ENCODE results near the gene SNRNP70. TPM values are rescaled to one million over a fixed set of nuclear protein-coding genes. Genes with fewer than 3 reads are reported as not detected.
"Not testable (repeated sequence)": the region's sequence is repeated elsewhere in the genome, so short reads cannot be mapped to it uniquely, and the experiment has no call there.

The SNRNP70 gene
- total RNA-seq, 1 donor from 2014 or later: 103 TPM

DNA sequence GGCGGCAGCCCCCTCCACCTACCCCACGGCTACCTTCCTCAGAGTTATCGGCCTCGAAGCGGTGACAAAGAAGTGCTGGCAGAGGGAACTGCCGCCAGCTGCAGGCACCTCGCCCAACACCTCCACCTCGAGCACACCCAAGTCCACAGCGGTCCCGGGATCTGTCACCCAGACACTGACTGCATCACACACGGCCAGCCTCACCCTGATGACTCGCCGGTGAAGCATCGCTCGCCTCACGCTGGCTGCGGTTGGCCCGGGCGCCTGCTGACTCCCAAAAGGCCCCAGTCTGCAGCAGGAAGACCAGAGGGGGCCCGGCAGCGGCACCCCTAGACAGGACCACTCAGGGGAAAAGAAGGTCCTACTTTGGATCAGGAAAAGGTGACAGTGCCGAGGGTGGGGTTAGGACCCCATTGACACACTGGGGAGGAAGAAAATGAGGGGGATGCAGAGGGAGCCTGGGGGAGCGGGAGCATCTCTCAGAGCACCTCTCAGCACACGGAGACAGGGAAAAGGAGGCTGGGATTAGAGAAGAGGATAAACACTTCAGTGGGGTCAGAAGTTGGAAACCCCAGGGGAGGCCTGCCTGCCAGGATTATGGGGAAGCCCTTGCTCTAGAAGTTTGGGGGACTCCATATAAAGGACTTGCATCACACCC is 34.7 kb upstream of the SNRNP70 start:
- H3K36me3 ChIP-seq (ENCODE audit: control insufficient read depth in 3 of 3, insufficient read depth in 3 of 3, low read length in 3 of 3); H3K27me3 ChIP-seq (ENCODE audit: control insufficient read depth in 3 of 3, insufficient read depth in 3 of 3, low read length in 3 of 3); H3K4me1 ChIP-seq (ENCODE audit: control insufficient read depth in 3 of 3, insufficient read depth in 3 of 3, low read length in 3 of 3); H3K27ac ChIP-seq (ENCODE audit: low read depth, low read length); H3K9ac ChIP-seq (ENCODE audit: low read depth in 1 of 3, low read length in 3 of 3); H3K4me3 ChIP-seq (ENCODE audit: low read length in 3 of 3); H3K9me3 ChIP-seq (ENCODE audit: control insufficient read depth in 3 of 3, low read length in 3 of 3): not testable (repeated sequence)

DNA sequence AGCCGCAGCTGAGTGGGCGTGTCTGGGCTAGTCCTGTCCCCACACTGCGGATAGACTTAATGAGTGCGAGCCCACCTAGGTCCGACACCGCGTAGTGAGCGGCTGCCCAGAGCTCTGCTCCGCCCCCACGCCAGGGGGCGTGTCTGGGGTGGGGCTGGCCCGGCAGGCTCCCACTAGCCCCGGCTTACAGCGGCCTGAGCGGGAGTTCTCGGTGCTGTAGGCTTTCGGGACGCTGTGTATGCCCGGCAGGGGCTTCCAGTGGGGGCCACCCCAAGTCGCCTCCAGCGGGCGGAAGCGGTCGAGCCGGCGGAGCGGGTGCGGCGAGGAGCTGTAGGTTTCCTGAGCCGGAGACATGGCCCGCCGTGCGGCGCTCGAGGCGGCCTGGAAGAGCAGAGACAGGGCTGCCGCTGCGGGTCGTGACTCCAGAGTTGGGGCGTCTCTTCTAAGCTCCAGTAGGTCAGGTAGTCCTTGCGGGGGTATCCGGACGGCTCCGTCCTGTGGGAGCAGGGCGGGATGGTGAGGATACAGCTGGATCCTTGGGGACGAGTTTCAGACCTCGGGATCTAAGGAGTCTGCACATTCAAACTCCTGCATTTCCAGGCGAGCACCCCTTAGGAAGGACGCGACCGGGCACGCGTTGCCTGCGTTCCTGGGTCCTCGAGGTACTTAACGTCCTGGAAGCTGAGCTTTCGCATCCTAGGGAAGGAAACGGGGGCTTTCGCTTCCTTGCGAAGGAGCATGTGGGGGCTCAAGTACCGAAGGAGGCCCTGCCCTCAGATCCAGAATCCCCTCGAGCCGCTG is 28.9 kb upstream of the SNRNP70 start:
- Histone ChIP-seq H3K4me1 (ENCODE audit: control insufficient read depth in 3 of 3, insufficient read depth in 3 of 3, low read length in 3 of 3) (peaks cover 15 to 27% (median 20%) of the 10 kb centered on the region in 3 donors), H3K4me3 (ENCODE audit: low read length in 3 of 3) (peak overlapping the region; percentile 66 to 81 (median 70)), H3K9me3 (ENCODE audit: control insufficient read depth in 3 of 3, low read length in 3 of 3) (no peaks in the 10 kb centered on the region), H3K36me3 (ENCODE audit: control insufficient read depth in 3 of 3, insufficient read depth in 3 of 3, low read length in 3 of 3) (no peaks in the 10 kb centered on the region), H3K9ac (ENCODE audit: low read depth in 1 of 3, low read length in 3 of 3) (peak overlapping the region; percentile 70 to 87 (median 77)), H3K27me3 (ENCODE audit: control insufficient read depth in 3 of 3, insufficient read depth in 3 of 3, low read length in 3 of 3) (peaks cover 0 to 5% (median 0%) of the 10 kb centered on the region in 3 donors), H3K27ac (ENCODE audit: low read depth, low read length) (no peak overlapping the region)

DNA sequence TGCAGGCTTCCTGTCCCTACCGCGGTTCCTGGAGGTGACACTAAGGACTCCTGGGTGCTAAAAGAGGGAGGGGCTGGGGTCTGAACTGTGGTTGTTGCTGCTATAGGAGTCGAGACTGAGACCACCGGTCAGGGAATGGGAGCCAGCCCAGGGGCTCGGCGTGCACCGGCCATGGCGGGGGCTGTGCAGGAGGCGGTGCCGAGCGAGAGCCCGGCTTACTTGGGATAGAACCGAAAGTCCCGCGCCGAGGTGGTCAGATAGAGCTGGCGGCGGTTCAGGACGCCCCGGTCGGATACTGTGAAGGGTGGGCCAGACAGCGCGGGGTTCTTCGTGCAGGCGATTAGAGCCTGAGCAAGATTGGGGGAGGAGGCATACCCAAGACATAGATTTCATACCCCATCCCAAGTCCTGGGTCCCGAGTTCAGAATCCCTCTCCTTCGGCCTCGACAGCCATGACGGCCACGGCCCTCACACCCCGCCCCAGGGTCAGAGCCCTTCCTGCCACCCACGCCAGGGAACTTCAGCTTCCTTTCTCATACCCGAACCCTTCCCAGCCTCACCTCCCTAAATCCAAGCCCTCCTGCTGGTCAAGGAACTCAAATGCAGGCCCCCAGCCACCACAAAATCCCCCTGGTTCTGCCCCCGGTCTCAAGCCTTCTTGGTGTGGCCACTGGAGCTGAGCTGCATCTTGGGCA is 28.2 kb upstream of the SNRNP70 start:
- Histone ChIP-seq H3K9ac (ENCODE audit: low read depth in 1 of 3, low read length in 3 of 3) (peak overlapping the region; percentile 70 to 87 (median 77)), H3K4me1 (ENCODE audit: control insufficient read depth in 3 of 3, insufficient read depth in 3 of 3, low read length in 3 of 3) (peaks cover 15 to 27% (median 20%) of the 10 kb centered on the region in 3 donors), H3K4me3 (ENCODE audit: low read length in 3 of 3) (peak overlapping the region; percentile 66 to 81 (median 70))
- H3K36me3 ChIP-seq (ENCODE audit: control insufficient read depth in 3 of 3, insufficient read depth in 3 of 3, low read length in 3 of 3); H3K27ac ChIP-seq (ENCODE audit: low read depth, low read length); H3K27me3 ChIP-seq (ENCODE audit: control insufficient read depth in 3 of 3, insufficient read depth in 3 of 3, low read length in 3 of 3); H3K9me3 ChIP-seq (ENCODE audit: control insufficient read depth in 3 of 3, low read length in 3 of 3): not testable (repeated sequence)

DNA sequence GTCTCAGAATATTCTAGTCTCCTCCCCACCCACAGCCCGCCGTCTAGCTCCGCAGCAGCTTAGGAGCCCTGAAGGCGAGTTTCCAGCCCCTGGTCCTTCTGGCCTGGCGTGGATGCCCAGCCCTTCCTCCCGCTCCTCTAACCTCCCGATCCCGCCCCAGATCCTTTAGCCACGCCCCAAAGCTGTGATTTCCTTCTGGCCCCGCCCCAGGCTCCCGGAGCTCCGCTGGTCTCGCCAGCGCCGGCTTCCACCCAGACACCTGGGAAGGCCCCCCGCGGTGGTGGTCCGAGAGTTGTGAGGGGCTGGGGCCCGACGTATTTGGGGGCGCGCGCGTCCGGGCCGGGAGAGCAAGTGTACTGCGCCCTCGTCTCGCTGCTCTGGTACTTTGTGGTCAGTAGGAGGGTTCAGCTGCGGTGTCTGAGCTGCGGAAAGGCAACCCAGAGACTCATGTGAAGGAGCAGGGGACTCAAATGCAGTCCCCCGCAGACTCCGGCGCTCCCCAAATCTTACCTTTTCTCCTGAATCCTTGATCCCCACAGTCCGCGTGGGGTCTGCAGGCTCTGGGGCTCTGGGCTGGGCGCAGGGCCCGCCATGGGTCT is 27.5 kb upstream of the SNRNP70 start, which contains the start of gene CGB7:
TSS of gene CGB7 (minus strand) at position 114 of the 599 bp plus-strand sequence. CDS start 2,374 bp downstream, outside the sequence.
- peak within 1 kb of the TSS; percentile 66 to 81 (median 70) for H3K4me3 ChIP-seq (ENCODE audit: low read length in 3 of 3)
- no peaks in the 10 kb centered on the region for H3K9me3 ChIP-seq (ENCODE audit: control insufficient read depth in 3 of 3, low read length in 3 of 3)
- H3K27ac ChIP-seq (ENCODE audit: low read depth, low read length): no peak within 1 kb of the TSS
- peaks cover 15 to 27% (median 20%) of the 10 kb centered on the region in 3 donors for H3K4me1 ChIP-seq (ENCODE audit: control insufficient read depth in 3 of 3, insufficient read depth in 3 of 3, low read length in 3 of 3)
- no peaks in the 10 kb centered on the region for H3K36me3 ChIP-seq (ENCODE audit: control insufficient read depth in 3 of 3, insufficient read depth in 3 of 3, low read length in 3 of 3)
- peaks cover 0 to 7% (median 0%) of the 10 kb centered on the region in 3 donors for H3K27me3 ChIP-seq (ENCODE audit: control insufficient read depth in 3 of 3, insufficient read depth in 3 of 3, low read length in 3 of 3)
- peak within 1 kb of the TSS; percentile 70 to 87 (median 77) for H3K9ac ChIP-seq (ENCODE audit: low read depth in 1 of 3, low read length in 3 of 3)

DNA sequence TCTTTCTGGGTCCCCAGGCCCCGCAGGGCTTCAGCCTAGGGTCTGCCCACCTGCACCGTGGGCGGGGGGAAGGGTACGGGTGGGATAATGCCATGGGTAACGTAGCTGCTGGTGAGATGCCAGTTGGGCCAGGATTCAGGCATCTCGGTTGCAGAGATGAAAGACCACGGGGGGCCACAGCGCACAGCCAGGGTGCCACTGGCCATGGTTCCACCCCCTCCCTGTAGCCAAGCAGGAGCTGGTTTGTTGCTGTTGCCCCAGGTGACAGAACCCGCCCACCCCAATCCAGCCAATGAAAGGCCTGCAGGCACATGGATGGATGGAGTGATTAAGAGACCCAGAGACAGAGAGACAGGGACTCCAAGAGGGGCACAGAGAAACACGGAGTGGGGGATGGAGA is 26.7 kb upstream of the SNRNP70 start:
- H3K4me1 ChIP-seq (ENCODE audit: control insufficient read depth in 3 of 3, insufficient read depth in 3 of 3, low read length in 3 of 3): peaks cover 15 to 27% (median 20%) of the 10 kb centered on the region in 3 donors
- peaks cover 0 to 8% (median 0%) of the 10 kb centered on the region in 3 donors for H3K27me3 ChIP-seq (ENCODE audit: control insufficient read depth in 3 of 3, insufficient read depth in 3 of 3, low read length in 3 of 3)
- peak overlapping the region in 1 of 3 donors; percentile 16 for H3K9ac ChIP-seq (ENCODE audit: low read depth in 1 of 3, low read length in 3 of 3)
- H3K4me3 ChIP-seq (ENCODE audit: low read length in 3 of 3): peak overlapping the region in 1 of 3 donors; percentile 32
- no peak overlapping the region for H3K27ac ChIP-seq (ENCODE audit: low read depth, low read length)
- no peaks in the 10 kb centered on the region for H3K9me3 ChIP-seq (ENCODE audit: control insufficient read depth in 3 of 3, low read length in 3 of 3)
- H3K36me3 ChIP-seq (ENCODE audit: control insufficient read depth in 3 of 3, insufficient read depth in 3 of 3, low read length in 3 of 3): no peaks in the 10 kb centered on the region

DNA sequence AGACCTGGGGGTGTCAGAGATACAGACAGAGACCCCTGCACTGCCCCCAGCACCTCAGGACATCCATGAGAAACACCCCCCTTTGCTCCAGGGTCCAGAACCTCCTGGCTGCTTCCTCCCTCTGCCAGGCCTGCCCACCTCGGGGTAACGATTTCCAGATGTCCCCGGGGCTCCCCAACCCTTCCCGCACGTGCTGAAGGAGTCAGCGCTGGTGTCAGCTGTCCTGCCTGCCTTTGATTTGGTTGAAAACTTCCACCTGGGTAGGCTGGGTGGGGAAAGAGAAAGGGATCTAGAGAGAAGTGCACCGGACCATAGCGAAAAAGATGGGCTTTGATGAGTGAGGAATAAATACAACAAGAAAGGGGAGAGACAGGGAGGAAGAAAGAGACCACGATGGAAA is 26.2 kb upstream of the SNRNP70 start:
- Histone ChIP-seq H3K9ac (ENCODE audit: low read depth in 1 of 3, low read length in 3 of 3) (no peak overlapping the region), H3K4me3 (ENCODE audit: low read length in 3 of 3) (no peak overlapping the region), H3K4me1 (ENCODE audit: control insufficient read depth in 3 of 3, insufficient read depth in 3 of 3, low read length in 3 of 3) (peaks cover 15 to 28% (median 20%) of the 10 kb centered on the region in 3 donors), H3K36me3 (ENCODE audit: control insufficient read depth in 3 of 3, insufficient read depth in 3 of 3, low read length in 3 of 3) (no peaks in the 10 kb centered on the region), H3K27me3 (ENCODE audit: control insufficient read depth in 3 of 3, insufficient read depth in 3 of 3, low read length in 3 of 3) (peaks cover 0 to 13% (median 0%) of the 10 kb centered on the region in 3 donors), H3K9me3 (ENCODE audit: control insufficient read depth in 3 of 3, low read length in 3 of 3) (no peaks in the 10 kb centered on the region), H3K27ac (ENCODE audit: low read depth, low read length) (no peak overlapping the region)

DNA sequence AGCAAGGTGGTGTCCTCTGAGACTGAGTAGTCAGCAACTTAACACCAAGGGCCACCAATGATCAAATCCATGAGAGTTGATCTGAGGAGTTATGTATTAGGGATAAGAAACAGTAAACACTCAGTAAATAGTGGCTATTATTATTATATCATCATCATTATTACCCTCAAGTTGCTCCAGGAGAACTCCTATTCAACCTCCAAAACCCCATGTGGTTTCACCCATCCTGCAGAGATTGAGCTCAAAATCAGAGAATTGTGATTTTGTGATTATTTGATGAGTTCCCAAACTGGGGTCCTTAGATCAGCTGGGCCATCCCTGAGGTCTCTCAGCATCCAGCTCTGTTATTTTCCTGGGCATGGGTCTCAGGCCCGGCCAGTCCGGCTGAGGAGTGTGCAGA is 24.3 kb upstream of the SNRNP70 start:
- H3K27me3 ChIP-seq (ENCODE audit: control insufficient read depth in 3 of 3, insufficient read depth in 3 of 3, low read length in 3 of 3): peaks cover 0 to 11% (median 3%) of the 10 kb centered on the region in 3 donors
- H3K4me1 ChIP-seq (ENCODE audit: control insufficient read depth in 3 of 3, insufficient read depth in 3 of 3, low read length in 3 of 3): peaks cover 13 to 30% (median 26%) of the 10 kb centered on the region in 3 donors
- H3K9ac ChIP-seq (ENCODE audit: low read depth in 1 of 3, low read length in 3 of 3): no peak overlapping the region
- H3K4me3 ChIP-seq (ENCODE audit: low read length in 3 of 3): no peak overlapping the region
- H3K36me3 ChIP-seq (ENCODE audit: control insufficient read depth in 3 of 3, insufficient read depth in 3 of 3, low read length in 3 of 3): no peaks in the 10 kb centered on the region
- no peak overlapping the region for H3K27ac ChIP-seq (ENCODE audit: low read depth, low read length)
- H3K9me3 ChIP-seq (ENCODE audit: control insufficient read depth in 3 of 3, low read length in 3 of 3): no peaks in the 10 kb centered on the region

DNA sequence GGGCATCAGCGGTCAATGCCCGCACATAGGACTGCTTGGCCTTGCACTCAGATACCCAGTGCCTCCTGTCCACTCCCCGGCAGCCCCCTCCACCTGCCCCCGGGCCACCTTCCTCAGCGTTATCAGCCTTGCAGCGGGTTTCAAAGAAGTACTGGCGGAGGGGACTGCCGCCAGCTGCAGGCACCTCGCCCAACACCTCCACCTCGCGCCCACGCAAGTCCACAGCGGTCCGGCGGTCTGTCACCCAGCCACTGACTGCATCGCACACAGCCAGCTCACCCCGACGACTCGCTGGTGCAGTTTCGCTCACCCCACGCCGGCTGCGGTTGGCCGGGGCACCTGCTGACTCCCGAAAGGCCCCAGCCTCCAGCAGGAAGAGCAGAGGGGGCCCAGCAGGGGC is 23.8 kb upstream of the SNRNP70 start:
- H3K27me3 ChIP-seq (ENCODE audit: control insufficient read depth in 3 of 3, insufficient read depth in 3 of 3, low read length in 3 of 3): peaks cover 0 to 11% (median 3%) of the 10 kb centered on the region in 3 donors

DNA sequence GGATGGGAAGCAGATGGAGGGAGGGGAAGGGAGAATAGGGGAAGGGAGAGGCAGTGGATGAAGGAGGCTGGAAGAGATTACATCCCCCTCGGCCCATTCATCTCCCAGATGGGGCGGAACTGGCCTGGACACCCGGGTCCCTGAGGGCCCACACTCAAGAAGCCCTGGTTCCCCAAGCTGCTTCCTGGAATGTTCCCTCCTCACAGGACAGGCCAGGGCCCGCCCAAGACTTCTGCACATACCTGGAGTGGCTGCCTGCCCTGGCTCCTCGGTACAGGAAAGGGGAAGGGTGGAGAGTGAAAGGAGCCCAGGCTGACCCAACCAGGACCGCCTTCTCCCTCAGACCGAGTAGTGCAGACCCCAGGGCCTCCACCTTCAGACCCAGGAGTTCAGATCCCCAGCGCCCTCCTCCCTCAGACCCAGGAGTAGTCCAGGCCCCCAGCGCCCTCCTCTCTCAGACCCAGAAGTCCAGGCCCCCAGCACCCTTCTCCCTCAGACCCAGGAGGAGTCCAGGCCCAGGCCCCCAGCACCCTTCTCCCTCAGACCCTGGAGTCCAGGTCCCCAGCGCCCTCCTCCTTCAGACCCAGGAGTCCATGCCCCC is 21.1 kb upstream of the SNRNP70 start:
- Histone ChIP-seq H3K4me3 (ENCODE audit: low read length in 3 of 3) (no peak overlapping the region), H3K27me3 (ENCODE audit: control insufficient read depth in 3 of 3, insufficient read depth in 3 of 3, low read length in 3 of 3) (peaks cover 0 to 11% (median 3%) of the 10 kb centered on the region in 3 donors), H3K27ac (ENCODE audit: low read depth, low read length) (peak overlapping the region; percentile 97), H3K9me3 (ENCODE audit: control insufficient read depth in 3 of 3, low read length in 3 of 3) (no peaks in the 10 kb centered on the region), H3K36me3 (ENCODE audit: control insufficient read depth in 3 of 3, insufficient read depth in 3 of 3, low read length in 3 of 3) (no peaks in the 10 kb centered on the region), H3K4me1 (ENCODE audit: control insufficient read depth in 3 of 3, insufficient read depth in 3 of 3, low read length in 3 of 3) (peaks cover 27 to 34% (median 30%) of the 10 kb centered on the region in 3 donors), H3K9ac (ENCODE audit: low read depth in 1 of 3, low read length in 3 of 3) (peak overlapping the region in 2 of 3 donors; percentile 38 to 45)

More for the DNA sequence above, 23.8 kb upstream of the SNRNP70 start:
- no peaks in the 10 kb centered on the region for H3K36me3 ChIP-seq (ENCODE audit: control insufficient read depth in 3 of 3, insufficient read depth in 3 of 3, low read length in 3 of 3)
- peaks cover 16 to 29% (median 28%) of the 10 kb centered on the region in 3 donors for H3K4me1 ChIP-seq (ENCODE audit: control insufficient read depth in 3 of 3, insufficient read depth in 3 of 3, low read length in 3 of 3)
- no peaks in the 10 kb centered on the region for H3K9me3 ChIP-seq (ENCODE audit: control insufficient read depth in 3 of 3, low read length in 3 of 3)
- H3K27ac ChIP-seq (ENCODE audit: low read depth, low read length): no peak overlapping the region
- H3K4me3 ChIP-seq (ENCODE audit: low read length in 3 of 3): no peak overlapping the region
- H3K9ac ChIP-seq (ENCODE audit: low read depth in 1 of 3, low read length in 3 of 3): no peak overlapping the region

Measured in skeletal muscle tissue (tissue), 4 donors.